HUDEP-2 (cell line): Measurements from ENCODE around the gene MROH2A.
A peak's percentile ranks its signal among the peaks of the same experiment; 100 is the strongest.

Experiments
- DNase-seq, 76 experiments: peaks; one replicate each; lab custom pipeline; 2025; ENCODE audit not compliant: unreplicated experiment in 76 of 76; lab: John Stamatoyannopoulos, UW

The MROH2A gene

DNA sequence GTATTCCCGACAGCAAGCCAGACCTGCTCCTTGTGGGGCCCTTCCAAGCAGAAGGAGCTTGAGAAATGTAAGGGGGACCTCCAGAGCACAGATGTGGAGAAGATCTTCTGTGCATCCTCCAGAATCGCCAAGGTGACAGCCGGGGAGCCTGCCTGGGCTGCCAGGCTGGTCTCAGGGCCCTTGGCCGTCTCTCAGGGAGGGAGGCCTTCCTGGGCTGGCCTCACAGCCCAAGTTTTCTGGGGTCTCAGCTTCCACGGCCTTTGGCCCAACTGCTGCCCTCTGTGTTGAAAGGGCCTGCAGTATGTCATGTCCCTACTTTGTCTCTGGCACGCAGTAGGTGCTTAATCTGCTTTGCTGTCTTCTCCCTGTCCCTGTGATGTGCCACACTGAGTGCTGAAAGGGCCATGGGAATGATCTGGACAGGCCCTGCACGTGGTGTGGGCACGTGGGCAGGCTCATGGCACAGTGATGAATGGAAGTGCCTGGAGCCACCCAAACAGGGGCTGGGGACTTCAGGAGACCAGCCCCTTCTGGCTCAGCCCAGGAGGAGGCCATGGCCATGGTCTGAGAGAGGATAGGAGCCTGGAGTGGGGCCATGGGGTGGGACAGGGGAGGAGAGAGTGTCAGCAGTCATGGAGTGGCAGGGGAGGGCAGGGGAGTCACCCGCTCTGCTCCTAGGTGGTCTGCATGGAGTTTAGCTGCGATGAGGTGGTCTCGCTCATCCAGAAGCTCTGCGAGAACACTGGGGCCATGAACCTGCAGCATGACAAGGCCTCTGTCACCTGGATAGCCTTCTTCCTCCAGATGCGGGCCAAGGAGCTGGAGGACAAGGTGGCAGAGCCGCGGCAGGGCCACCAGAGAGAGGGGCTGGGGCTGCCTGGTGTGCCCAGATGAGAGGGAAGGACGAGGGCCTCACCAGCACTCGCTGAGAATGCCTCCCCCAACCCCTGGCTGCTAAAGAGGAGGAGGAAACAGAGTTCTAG, 40.8 kb downstream of the MROH2A start:
- no peak for DNase-seq

DNA sequence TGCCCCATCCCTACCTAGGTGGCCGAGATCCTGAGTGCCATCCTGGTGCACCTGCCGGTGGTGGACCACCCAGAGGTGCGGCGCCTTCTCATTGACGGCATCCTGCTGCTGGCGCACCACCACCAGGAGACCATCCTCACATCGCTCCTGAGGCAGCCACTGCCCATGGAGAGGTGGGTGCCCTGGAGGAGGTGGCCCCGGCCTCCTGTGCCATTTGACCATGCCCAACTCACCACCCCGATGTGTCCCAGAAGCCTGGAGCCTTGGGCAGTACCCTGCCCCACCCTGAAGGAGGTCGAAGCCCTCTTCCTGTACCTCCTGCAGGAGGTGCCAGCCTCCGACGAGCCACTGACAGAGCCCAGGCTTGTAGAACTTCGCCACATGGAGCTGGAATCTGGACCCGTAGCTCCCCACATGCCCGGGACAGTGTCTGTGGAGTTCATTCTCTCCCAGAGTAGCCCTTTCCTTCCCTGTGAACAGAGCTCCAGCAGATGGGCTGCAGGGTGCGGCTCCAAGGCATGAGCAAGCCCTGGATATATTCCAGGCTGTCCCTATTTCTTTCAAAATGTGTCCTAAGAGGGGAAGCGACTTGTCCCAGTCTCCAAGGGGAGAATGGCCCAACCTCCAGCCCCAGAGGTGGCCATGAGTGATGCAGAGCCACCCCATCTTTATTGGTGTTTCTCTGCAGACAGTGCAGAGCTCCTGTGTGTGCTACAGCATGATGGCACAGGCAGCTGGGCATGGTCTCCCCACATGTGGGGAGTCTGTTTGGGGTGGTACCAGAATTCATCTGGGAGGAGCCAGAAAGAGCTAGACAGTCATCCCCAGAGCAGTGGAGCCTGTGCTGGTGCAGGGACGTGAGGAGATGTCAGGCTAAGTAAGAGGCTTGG, 42.0 kb downstream of the MROH2A start:
- DNase-seq, result no peak

- no peak for DNase-seq
Measured at GRCh38 chr2:233820774-233821105, 42.6 kb downstream of the MROH2A start.

GRCh38 chr2:233821196-233821595, 43.1 kb downstream of the MROH2A start:
- DNase-seq, result no peak

DNA sequence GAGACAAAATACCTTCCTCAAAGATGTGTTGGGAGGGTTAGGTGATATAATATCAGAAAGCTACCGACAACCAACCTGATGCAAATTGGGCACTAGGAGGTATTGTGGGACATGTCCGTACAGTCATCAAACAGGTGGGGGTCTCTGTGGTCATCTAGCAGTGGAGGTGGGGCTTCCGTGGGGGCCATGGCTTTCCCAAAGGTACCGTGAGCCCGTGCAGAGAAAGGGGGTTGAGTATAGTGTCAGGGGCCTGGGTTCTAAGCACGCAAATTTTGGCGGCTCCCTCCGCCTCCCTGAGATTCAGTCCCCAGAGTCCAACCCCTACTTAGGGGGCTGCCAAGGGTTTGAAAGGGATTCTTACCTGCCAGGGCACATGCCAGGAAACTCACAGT, 43.6 kb downstream of the MROH2A start:
- no peak for DNase-seq

DNA sequence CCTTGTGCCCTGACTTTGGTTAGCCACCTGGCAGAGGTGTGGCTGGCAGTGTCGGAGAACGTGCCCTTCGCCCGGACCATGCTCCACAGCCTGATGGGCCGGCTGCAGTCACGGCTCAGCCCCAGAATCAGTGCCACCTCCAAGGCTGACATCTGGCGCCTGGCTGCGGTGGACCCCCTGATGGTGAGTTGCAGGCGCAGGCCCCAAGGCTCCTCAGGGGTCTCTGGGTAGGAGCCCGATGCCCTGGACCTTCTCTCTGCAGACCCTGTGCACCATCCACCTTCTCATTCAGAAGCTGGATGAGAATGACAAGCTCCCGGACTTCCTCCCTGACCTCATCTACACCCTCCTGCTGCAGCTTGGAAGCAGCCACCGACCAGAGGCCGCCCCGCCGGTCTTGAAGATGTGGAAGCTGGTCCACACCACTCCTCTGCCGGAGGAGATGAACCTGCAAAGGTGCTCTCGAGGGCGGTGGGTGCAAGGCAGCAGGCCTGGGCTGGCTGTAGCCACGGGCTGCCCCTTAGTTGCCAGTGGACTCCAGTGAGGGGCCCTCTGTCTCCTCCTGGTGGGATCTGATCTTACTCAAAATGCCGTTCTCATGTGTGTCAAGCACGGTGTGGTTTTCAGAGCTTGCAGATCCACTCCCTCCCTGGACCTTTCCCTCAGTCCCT, 44.1 kb downstream of the MROH2A start:
- no peak for DNase-seq

- peak in 70 of 76 experiments; percentile 6 to 86 (median 67) for DNase-seq
Measured at GRCh38 chr2:233822781-233823730, 44.9 kb downstream of the MROH2A start.

GRCh38 chr2:233823731-233824121, 45.6 kb downstream of the MROH2A start:
- DNase-seq, result no peak

- no peak for DNase-seq
Measured at GRCh38 chr2:233824373-233824772, 46.2 kb downstream of the MROH2A start.

DNA sequence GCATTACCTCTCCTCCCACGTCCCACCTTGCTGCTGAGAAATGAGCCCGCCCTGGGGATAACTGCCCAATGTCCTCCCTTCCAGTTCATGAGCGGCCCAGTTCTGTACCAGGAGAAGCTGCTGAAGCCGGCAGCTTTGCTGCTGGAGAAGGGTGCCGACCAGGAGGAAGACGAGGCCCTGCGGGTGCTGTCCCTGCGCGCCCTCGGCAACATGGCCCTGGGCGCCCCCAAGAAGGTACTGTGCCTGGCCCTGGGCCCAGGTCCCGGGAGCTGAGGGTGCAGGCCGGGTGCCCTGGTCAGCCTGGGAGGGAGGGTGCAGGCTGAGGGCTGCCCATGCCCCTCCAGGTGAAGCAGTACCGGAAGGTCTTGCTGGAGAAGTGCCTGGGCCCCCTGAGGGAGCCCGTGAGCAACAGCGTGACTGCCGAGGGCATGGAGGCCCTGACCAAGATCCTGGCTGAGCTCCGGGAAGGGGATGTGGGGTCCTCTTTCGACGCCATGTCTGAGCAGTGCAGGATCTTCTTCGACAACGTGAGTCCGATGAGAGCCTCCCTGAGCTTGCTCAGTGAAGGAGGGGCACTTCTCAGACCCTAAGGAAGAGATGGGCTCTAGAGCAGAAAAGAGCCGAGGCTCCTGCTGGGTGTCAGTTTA, 50.5 kb downstream of the MROH2A start:
- no peak for DNase-seq

GRCh38 chr2:233829193-233830110, 51.3 kb downstream of the MROH2A start:
- DNase-seq, result no peak

GRCh38 chr2:233830111-233830802, 52.1 kb downstream of the MROH2A start:
- no peak for DNase-seq

DNA sequence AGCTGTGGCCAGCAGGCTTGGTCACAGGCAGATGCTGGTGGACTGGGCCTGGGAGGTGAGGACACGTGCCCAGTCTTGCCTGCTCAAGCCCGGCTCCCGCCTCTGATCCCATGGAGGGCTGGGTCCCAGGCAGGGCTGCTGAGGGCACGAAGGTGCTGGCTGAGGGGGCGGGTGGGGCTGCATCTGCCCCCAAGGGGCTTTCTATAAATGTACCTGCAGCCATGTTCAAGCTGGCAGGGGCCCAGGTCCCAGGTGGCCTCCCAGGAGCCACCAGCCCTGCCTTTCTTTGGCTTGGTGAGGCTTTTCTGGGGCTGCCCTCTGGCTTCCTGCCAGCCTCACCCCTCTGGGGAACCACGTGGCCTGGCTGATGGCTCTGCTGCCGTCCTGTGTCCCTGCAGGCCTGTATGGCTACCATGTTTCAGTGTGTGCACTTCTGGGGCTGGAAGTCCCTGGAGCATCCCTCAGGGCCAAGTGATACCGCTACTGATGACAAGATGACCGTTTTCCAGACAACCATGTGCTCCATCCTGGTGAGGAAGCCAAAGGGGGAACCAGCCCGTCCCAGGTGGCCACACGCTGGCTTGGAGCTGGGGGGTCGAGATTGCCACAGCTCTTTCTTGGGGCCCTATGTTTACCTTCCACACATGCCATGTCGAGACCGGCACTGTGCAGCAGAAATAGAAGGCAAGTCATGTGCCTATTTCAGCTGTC, 53.0 kb downstream of the MROH2A start:
- DNase-seq, result no peak

DNA sequence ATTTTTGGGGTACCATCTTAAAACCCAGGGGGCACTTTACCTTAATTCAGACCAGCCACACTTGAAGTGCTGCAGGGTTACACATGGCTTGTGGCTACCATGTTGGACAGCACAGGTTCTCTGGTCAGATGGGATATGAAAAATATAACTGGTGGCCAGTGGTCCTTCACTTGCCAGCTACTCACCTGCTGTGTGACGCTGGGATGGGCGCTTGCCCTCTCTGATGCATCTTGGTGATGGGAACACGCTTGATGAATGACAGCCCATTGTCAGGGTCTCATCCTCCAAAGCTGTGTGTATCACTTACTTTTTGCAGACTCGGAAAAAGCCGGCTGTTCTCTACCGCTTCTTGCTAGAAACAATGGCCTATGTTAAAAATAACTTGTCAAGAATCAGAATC, 53.7 kb downstream of the MROH2A start:
- no peak for DNase-seq

- DNase-seq, result no peak
Measured at GRCh38 chr2:233832414-233832813, 54.3 kb downstream of the MROH2A start.

GRCh38 chr2:233832869-233833311, 54.8 kb downstream of the MROH2A start:
- DNase-seq, result peak in 5 of 76 experiments; percentile 3 to 14 (median 9)

GRCh38 chr2:233833345-233833744, 55.2 kb downstream of the MROH2A start:
- DNase-seq, result no peak
